ENCODE measurements around the gene MRPS15.

Gene MRPS15

GRCh38 chr1:36463463-36463802 lies 751 bp downstream of the MRPS15 start:
- Histone ChIP-seq H3K36me3 (ENCODE audit: control insufficient read depth, insufficient read depth, low read length) (peaks cover 9% of the 10 kb centered on the region), H3K27me3 (ENCODE audit: control insufficient read depth, insufficient read depth, low read length, poor library complexity, severe bottlenecking) (no peaks in the 10 kb centered on the region), H3K27ac (ENCODE audit: insufficient read depth, low read depth, low read length, poor library complexity, severe bottlenecking) (no peak overlapping the region), H3K9me3 (ENCODE audit: control insufficient read depth, low read length) (no peaks in the 10 kb centered on the region), H3K4me1 (ENCODE audit: control insufficient read depth, insufficient read depth, low read length) (no peaks in the 10 kb centered on the region), H3K4me3 (ENCODE audit: insufficient read depth, low read depth, low read length) (peak overlapping the region; percentile 93)
- WGBS, 2 experiments: 8% methylated on average over 6 of the region's 6 CpGs

GRCh38 chr1:36458910-36459309 lies 5.3 kb downstream of the MRPS15 start:
- Histone ChIP-seq H3K36me3 (ENCODE audit: control insufficient read depth, insufficient read depth, low read length) (peaks cover 31% of the 10 kb centered on the region), H3K4me1 (ENCODE audit: control insufficient read depth, insufficient read depth, low read length) (no peaks in the 10 kb centered on the region), H3K4me3 (ENCODE audit: insufficient read depth, low read depth, low read length) (no peak overlapping the region), H3K27ac (ENCODE audit: insufficient read depth, low read depth, low read length, poor library complexity, severe bottlenecking) (no peak overlapping the region), H3K27me3 (ENCODE audit: control insufficient read depth, insufficient read depth, low read length, poor library complexity, severe bottlenecking) (no peaks in the 10 kb centered on the region), H3K9me3 (ENCODE audit: control insufficient read depth, low read length) (no peaks in the 10 kb centered on the region)
- 93 to 95% methylated on average over 3 of the region's 3 CpGs for WGBS, 2 experiments

GRCh38 chr1:36457691-36458090 lies 6.5 kb downstream of the MRPS15 start:
- no peaks in the 10 kb centered on the region for H3K27me3 ChIP-seq (ENCODE audit: control insufficient read depth, insufficient read depth, low read length, poor library complexity, severe bottlenecking)
- no peak overlapping the region for H3K4me3 ChIP-seq (ENCODE audit: insufficient read depth, low read depth, low read length)
- no peaks in the 10 kb centered on the region for H3K4me1 ChIP-seq (ENCODE audit: control insufficient read depth, insufficient read depth, low read length)
- no peaks in the 10 kb centered on the region for H3K9me3 ChIP-seq (ENCODE audit: control insufficient read depth, low read length)
- H3K27ac ChIP-seq (ENCODE audit: insufficient read depth, low read depth, low read length, poor library complexity, severe bottlenecking): no peak overlapping the region
- WGBS, 2 experiments: 91 to 96% methylated on average over 5 of the region's 5 CpGs
- H3K36me3 ChIP-seq (ENCODE audit: control insufficient read depth, insufficient read depth, low read length): peaks cover 31% of the 10 kb centered on the region

GRCh38 chr1:36456391-36456928 lies 7.7 kb downstream of the MRPS15 start:
- H3K9me3 ChIP-seq (ENCODE audit: control insufficient read depth, low read length): no peaks in the 10 kb centered on the region
- H3K27me3 ChIP-seq (ENCODE audit: control insufficient read depth, insufficient read depth, low read length, poor library complexity, severe bottlenecking): no peaks in the 10 kb centered on the region
- H3K36me3 ChIP-seq (ENCODE audit: control insufficient read depth, insufficient read depth, low read length): peaks cover 31% of the 10 kb centered on the region
- H3K4me1 ChIP-seq (ENCODE audit: control insufficient read depth, insufficient read depth, low read length): no peaks in the 10 kb centered on the region
- H3K4me3 ChIP-seq (ENCODE audit: insufficient read depth, low read depth, low read length): no peak overlapping the region
- H3K27ac ChIP-seq (ENCODE audit: insufficient read depth, low read depth, low read length, poor library complexity, severe bottlenecking): no peak overlapping the region

GRCh38 chr1:36455386-36455785 lies 8.8 kb downstream of the MRPS15 start:
- WGBS, 2 experiments: 80 to 89% methylated on average over 1 of the region's 1 CpG
- no peak overlapping the region for H3K4me3 ChIP-seq (ENCODE audit: insufficient read depth, low read depth, low read length)
- peaks cover 24% of the 10 kb centered on the region for H3K36me3 ChIP-seq (ENCODE audit: control insufficient read depth, insufficient read depth, low read length)
- H3K4me1 ChIP-seq (ENCODE audit: control insufficient read depth, insufficient read depth, low read length): no peaks in the 10 kb centered on the region
- H3K9me3 ChIP-seq (ENCODE audit: control insufficient read depth, low read length): no peaks in the 10 kb centered on the region
- no peaks in the 10 kb centered on the region for H3K27me3 ChIP-seq (ENCODE audit: control insufficient read depth, insufficient read depth, low read length, poor library complexity, severe bottlenecking)
- H3K27ac ChIP-seq (ENCODE audit: insufficient read depth, low read depth, low read length, poor library complexity, severe bottlenecking): no peak overlapping the region

GRCh38 chr1:36453600-36454388 lies 10.4 kb downstream of the MRPS15 start:
- no peaks in the 10 kb centered on the region for H3K4me1 ChIP-seq (ENCODE audit: control insufficient read depth, insufficient read depth, low read length)
- no peak overlapping the region for H3K4me3 ChIP-seq (ENCODE audit: insufficient read depth, low read depth, low read length)
- peaks cover 22% of the 10 kb centered on the region for H3K36me3 ChIP-seq (ENCODE audit: control insufficient read depth, insufficient read depth, low read length)
- H3K27me3 ChIP-seq (ENCODE audit: control insufficient read depth, insufficient read depth, low read length, poor library complexity, severe bottlenecking): no peaks in the 10 kb centered on the region
- 93 to 94% methylated on average over 6 of the region's 6 CpGs for WGBS, 2 experiments
- H3K9me3 ChIP-seq (ENCODE audit: control insufficient read depth, low read length): no peaks in the 10 kb centered on the region
- H3K27ac ChIP-seq (ENCODE audit: insufficient read depth, low read depth, low read length, poor library complexity, severe bottlenecking): no peak overlapping the region

- 92 to 93% methylated on average over 3 of the region's 3 CpGs for WGBS, 2 experiments
- H3K4me3 ChIP-seq (ENCODE audit: insufficient read depth, low read depth, low read length): no peak overlapping the region
- no peaks in the 10 kb centered on the region for H3K9me3 ChIP-seq (ENCODE audit: control insufficient read depth, low read length)
- H3K27me3 ChIP-seq (ENCODE audit: control insufficient read depth, insufficient read depth, low read length, poor library complexity, severe bottlenecking): no peaks in the 10 kb centered on the region
- H3K4me1 ChIP-seq (ENCODE audit: control insufficient read depth, insufficient read depth, low read length): no peaks in the 10 kb centered on the region
- peaks cover 22% of the 10 kb centered on the region for H3K36me3 ChIP-seq (ENCODE audit: control insufficient read depth, insufficient read depth, low read length)
- H3K27ac ChIP-seq (ENCODE audit: insufficient read depth, low read depth, low read length, poor library complexity, severe bottlenecking): no peak overlapping the region
Observed at GRCh38 chr1:36453051-36453450, 11.1 kb downstream of the MRPS15 start.

- H3K4me1 ChIP-seq (ENCODE audit: control insufficient read depth, insufficient read depth, low read length): no peaks in the 10 kb centered on the region
- WGBS, 2 experiments: 72 to 73% methylated on average over 18 of the region's 18 CpGs
- peak overlapping the region; percentile 64 for H3K4me3 ChIP-seq (ENCODE audit: insufficient read depth, low read depth, low read length)
- peaks cover 12% of the 10 kb centered on the region for H3K36me3 ChIP-seq (ENCODE audit: control insufficient read depth, insufficient read depth, low read length)
- H3K9me3 ChIP-seq (ENCODE audit: control insufficient read depth, low read length): no peaks in the 10 kb centered on the region
- peak overlapping the region; percentile 80 for H3K27ac ChIP-seq (ENCODE audit: insufficient read depth, low read depth, low read length, poor library complexity, severe bottlenecking)
- H3K27me3 ChIP-seq (ENCODE audit: control insufficient read depth, insufficient read depth, low read length, poor library complexity, severe bottlenecking): no peaks in the 10 kb centered on the region
Observed at GRCh38 chr1:36450919-36451305, 13.3 kb downstream of the MRPS15 start.

GRCh38 chr1:36450270-36450918 lies 13.8 kb downstream of the MRPS15 start, which contains the start of gene OSCP1:
TSS of gene OSCP1 (minus strand) at chr1:36450451. CDS start at chr1:36450369, 82 bp downstream.
- WGBS, 2 experiments: 5% methylated on average over 48 of the region's 48 CpGs
- Histone ChIP-seq H3K27ac (ENCODE audit: insufficient read depth, low read depth, low read length, poor library complexity, severe bottlenecking) (peak within 1 kb of the TSS; percentile 80), H3K9me3 (ENCODE audit: control insufficient read depth, low read length) (no peaks in the 10 kb centered on the region), H3K36me3 (ENCODE audit: control insufficient read depth, insufficient read depth, low read length) (peaks cover 7% of the 10 kb centered on the region), H3K4me1 (ENCODE audit: control insufficient read depth, insufficient read depth, low read length) (no peaks in the 10 kb centered on the region), H3K4me3 (ENCODE audit: insufficient read depth, low read depth, low read length) (peak within 1 kb of the TSS; percentile 64), H3K27me3 (ENCODE audit: control insufficient read depth, insufficient read depth, low read length, poor library complexity, severe bottlenecking) (no peaks in the 10 kb centered on the region)

GRCh38 chr1:36448530-36449056 lies 15.6 kb downstream of the MRPS15 start:
- H3K4me3 ChIP-seq (ENCODE audit: insufficient read depth, low read depth, low read length): no peak overlapping the region
- no peaks in the 10 kb centered on the region for H3K9me3 ChIP-seq (ENCODE audit: control insufficient read depth, low read length)
- no peaks in the 10 kb centered on the region for H3K4me1 ChIP-seq (ENCODE audit: control insufficient read depth, insufficient read depth, low read length)
- no peaks in the 10 kb centered on the region for H3K36me3 ChIP-seq (ENCODE audit: control insufficient read depth, insufficient read depth, low read length)
- 95 to 96% methylated on average over 4 of the region's 4 CpGs for WGBS, 2 experiments
- no peaks in the 10 kb centered on the region for H3K27me3 ChIP-seq (ENCODE audit: control insufficient read depth, insufficient read depth, low read length, poor library complexity, severe bottlenecking)
- no peak overlapping the region for H3K27ac ChIP-seq (ENCODE audit: insufficient read depth, low read depth, low read length, poor library complexity, severe bottlenecking)

All from ectodermal cell (in vitro differentiated cells).